KMS-11 (cell line): ENCODE results near the gene BUB3.

Experiments
- H2AFZ ChIP-seq: fragments of 200-600 bp; sonication (generic); 2 replicates; pipeline ENCODE4 v1.6.1; 2016; ENCODE audit warnings: antibody characterized with exemption, mixed run types, low read depth
- H3K27ac ChIP-seq: fragments of 200-600 bp; sonication (generic); 2 replicates; pipeline ENCODE4 v1.6.1; 2016; ENCODE audit warnings: mild to moderate bottlenecking, mixed run types
- H3K27me3 ChIP-seq: fragments of 200-600 bp; sonication (generic); 2 replicates; pipeline ENCODE4 v1.6.1; 2017; ENCODE audit warnings: mild to moderate bottlenecking, low read depth, mixed run types, moderate library complexity; ENCODE audit not compliant: insufficient read depth
- H3K36me3 ChIP-seq: fragments of 200-600 bp; sonication (generic); 2 replicates; pipeline ENCODE4 v1.6.1; 2017; ENCODE audit warnings: mild to moderate bottlenecking, mixed run types; ENCODE audit not compliant: insufficient read depth
- H3K4me1 ChIP-seq: fragments of 200-600 bp; sonication (generic); 2 replicates; pipeline ENCODE4 v1.6.1; 2016; ENCODE audit warnings: mild to moderate bottlenecking, low read depth, mixed run types; ENCODE audit not compliant: poor library complexity, severe bottlenecking
- H3K4me2 ChIP-seq: fragments of 200-600 bp; sonication (generic); 2 replicates; pipeline ENCODE4 v1.7.0; 2016; ENCODE audit warnings: mild to moderate bottlenecking, mixed run types
- H3K4me3 ChIP-seq: fragments of 200-600 bp; sonication (generic); IDR thresholded peaks from 2 replicates; pipeline ENCODE4 v1.6.1; 2017; ENCODE audit warnings: low read depth, low read length, mixed read lengths; ENCODE audit not compliant: insufficient read depth
- H3K79me2 ChIP-seq: fragments of 200-600 bp; sonication (generic); 2 replicates; pipeline ENCODE4 v1.6.1; 2016; ENCODE audit warnings: low read depth, mixed run types; ENCODE audit not compliant: insufficient read depth
- H3K9ac ChIP-seq: fragments of 200-600 bp; sonication (generic); 2 replicates; pipeline ENCODE4 v1.6.1; 2016; ENCODE audit warnings: mild to moderate bottlenecking, mixed run types
- H4K20me1 ChIP-seq: fragments of 200-600 bp; sonication (generic); 2 replicates; pipeline ENCODE4 v1.6.1; 2016; ENCODE audit warnings: mild to moderate bottlenecking, mixed run types; ENCODE audit not compliant: insufficient read depth
- CTCF ChIP-seq: fragments of 200-600 bp; sonication (generic); conservative IDR thresholded peaks from 2 replicates; pipeline ENCODE4 v1.6.1; 2017; ENCODE audit warnings: low read depth, mild to moderate bottlenecking, antibody characterized with exemption, low read length, moderate library complexity, mixed read lengths

The BUB3 gene

GRCh38 chr10:123149568-123150270 lies 4.5 kb upstream of the BUB3 start:
- no peak for TF ChIP-seq CTCF
- Histone ChIP-seq H3K36me3 (no peaks in the 10 kb centered on the region), H2AFZ (no peak overlapping the region), H4K20me1 (no peaks in the 10 kb centered on the region), H3K27me3 (no peaks in the 10 kb centered on the region), H3K4me1 (peaks cover 6% of the 10 kb centered on the region), H3K4me3 (no peak overlapping the region), H3K79me2 (peaks cover 6% of the 10 kb centered on the region; the same call in 1 of the 2 replicates), H3K27ac (no peak overlapping the region), H3K4me2 (no peak overlapping the region), H3K9ac (no peak overlapping the region)

GRCh38 chr10:123150271-123150985 lies 3.8 kb upstream of the BUB3 start:
- Histone ChIP-seq H2AFZ (no peak overlapping the region), H3K4me2 (no peak overlapping the region), H3K27ac (no peak overlapping the region), H3K79me2 (peaks cover 13% of the 10 kb centered on the region), H3K9ac (no peak overlapping the region), H3K27me3 (no peaks in the 10 kb centered on the region), H3K4me3 (no peak overlapping the region), H3K4me1 (peaks cover 6% of the 10 kb centered on the region), H4K20me1 (no peaks in the 10 kb centered on the region), H3K36me3 (no peaks in the 10 kb centered on the region)
- no peak for TF ChIP-seq CTCF

GRCh38 chr10:123150986-123151736 lies 3.0 kb upstream of the BUB3 start:
- Histone ChIP-seq H3K4me2 (no peak overlapping the region), H3K36me3 (no peaks in the 10 kb centered on the region), H4K20me1 (peaks cover 7% of the 10 kb centered on the region; the same call in 1 of the 2 replicates), H3K4me1 (peaks cover 13% of the 10 kb centered on the region), H3K4me3 (no peak overlapping the region), H2AFZ (no peak overlapping the region), H3K79me2 (peaks cover 20% of the 10 kb centered on the region), H3K9ac (no peak overlapping the region), H3K27ac (no peak overlapping the region), H3K27me3 (no peaks in the 10 kb centered on the region)
- TF ChIP-seq CTCF = no peak

GRCh38 chr10:123151737-123152135 lies 2.5 kb upstream of the BUB3 start:
- Histone ChIP-seq H3K27me3 (no peaks in the 10 kb centered on the region), H3K4me1 (peaks cover 19% of the 10 kb centered on the region), H3K79me2 (peaks cover 26% of the 10 kb centered on the region), H2AFZ (no peak overlapping the region), H3K36me3 (peaks cover 5% of the 10 kb centered on the region; the same call in 1 of the 2 replicates), H3K4me3 (no peak overlapping the region), H3K9ac (no peak overlapping the region), H3K4me2 (no peak overlapping the region), H3K27ac (no peak overlapping the region), H4K20me1 (peaks cover 13% of the 10 kb centered on the region; the same call in 1 of the 2 replicates)
- no peak for TF ChIP-seq CTCF
